Panc1 (cell line): ENCODE measurements around the gene SCG3. TPM values are rescaled to one million over a fixed set of nuclear protein-coding genes. Genes with fewer than 3 reads are reported as not detected.

Source experiments
- ATAC-seq: fragments of 200-7000 bp; cut with Tn5 transposase; 2 replicates; pipeline ENCODE4 v1.9.1; 2020; ENCODE audit warnings: mild to moderate bottlenecking, moderate library complexity
- BruUV-seq: library from RNA; stranded (reverse); fragments of 400-500 nt; replicated peaks from 2 replicates; lab custom pipeline; 2021; lab: Mats Ljungman, UMichigan
- CTCF ChIA-PET: fragments of 300-600 bp; sonication (Branson Sonifier 250); formaldehyde crosslinking; loops from one replicate; lab custom pipeline; 2022; ENCODE audit warnings: antibody characterized with exemption; lab: Charles Lee
- POLR2A ChIA-PET: fragments of 300-600 bp; sonication (Branson Sonifier 250); formaldehyde crosslinking; loops from one replicate; lab custom pipeline; 2022; ENCODE audit warnings: antibody characterized with exemption; lab: Charles Lee
- DNase-seq: peaks from one replicate; pipeline ENCODE4 v3.0.0-alpha.2; 2010; ENCODE audit warnings: low read depth, low spot score
- H3K27ac ChIP-seq: 2 replicates; pipeline ENCODE4 v1.5.1; 2011; ENCODE audit warnings: mild to moderate bottlenecking, low read length, inconsistent platforms
- H3K27me3 ChIP-seq: fragments of 200-500 bp; sonication (Bioruptor generic); 2 replicates; pipeline ENCODE4 v1.6.0; 2014; ENCODE audit warnings: low read length, inconsistent platforms; ENCODE audit not compliant: control insufficient read depth, insufficient read depth
- H3K36me3 ChIP-seq: fragments of 200-500 bp; sonication (Bioruptor generic); 2 replicates; pipeline ENCODE4 v1.5.1; 2014; ENCODE audit warnings: inconsistent platforms, mild to moderate bottlenecking, low read length, moderate library complexity; ENCODE audit not compliant: control insufficient read depth, insufficient read depth
- H3K4me1 ChIP-seq: 2 replicates; pipeline ENCODE4 v1.5.1; 2011; ENCODE audit warnings: inconsistent platforms, mild to moderate bottlenecking, low read length, moderate library complexity; ENCODE audit not compliant: control insufficient read depth, insufficient read depth
- H3K4me3 ChIP-seq, 2 experiments: 2 replicates each; pipeline ENCODE4 v1.5.1; 2011 to 2012; ENCODE audit warnings: low read depth in 2 of 2, low read length in 2 of 2, mild to moderate bottlenecking in 2 of 2, inconsistent platforms in 1 of 2, moderate library complexity in 1 of 2
- H3K9me3 ChIP-seq: fragments of 200-500 bp; sonication (Bioruptor generic); 2 replicates; pipeline ENCODE4 v1.5.1; 2014; ENCODE audit warnings: low read depth, mild to moderate bottlenecking, inconsistent platforms, low read length, moderate library complexity; ENCODE audit not compliant: control insufficient read depth, insufficient read depth
- POLR2AphosphoS5 ChIP-seq: IDR thresholded peaks from 2 replicates; pipeline ENCODE4 v1.6.1; 2012; ENCODE audit warnings: mild to moderate bottlenecking, low read depth, low read length, moderate library complexity
- REST ChIP-seq, 2 experiments: IDR thresholded peaks; 2 replicates each; pipeline ENCODE4 v1.6.1; 2011 to 2012; ENCODE audit warnings: low read depth in 2 of 2, control low read depth in 1 of 2, low read length in 1 of 2, mild to moderate bottlenecking in 1 of 2, moderate library complexity in 1 of 2; ENCODE audit not compliant: insufficient read depth in 1 of 2
- SIN3A ChIP-seq: IDR thresholded peaks from 2 replicates; pipeline ENCODE4 v1.6.1; 2012; ENCODE audit warnings: low read depth, mild to moderate bottlenecking, low read length, moderate library complexity, borderline replicate concordance; ENCODE audit not compliant: insufficient read depth
- TCF7L2 ChIP-seq: IDR thresholded peaks from 2 replicates; pipeline ENCODE4 v1.6.1; 2011; ENCODE audit warnings: mild to moderate bottlenecking, low read depth, low read length, inconsistent platforms
- in situ Hi-C: cut with HindIII; loops from 2 replicates; pipeline ENCODE4 v1.10.0; 2016; ENCODE audit warnings: low sequenced_read_pairs, low pct_unique_long_range_greater_than_20kb
- intact Hi-C: fragments of 100-400 bp; cut with micrococcal nuclease; formaldehyde crosslinking; loops from one replicate; pipeline ENCODE4 v1.10.0; 2022; ENCODE audit not compliant: unreplicated experiment
- total RNA-seq: library from RNA; stranded (reverse); gene quantifications from one replicate; pipeline ENCODE4 v1.2.1, GENCODE V29; 2021; ENCODE audit not compliant: unreplicated experiment
- TF ChIP-seq, protein P1 (sequence below): fragments of 450-650 bp; IDR thresholded peaks from 2 replicates; pipeline ENCODE4 v1.5.1; 2017; ENCODE audit warnings: mild to moderate bottlenecking

The SCG3 gene
- total RNA-seq, 1 experiment from 2014 or later: 0.62 TPM

- H3K27me3 ChIP-seq: peaks cover 13% of the 10 kb centered on the region
- H3K9me3 ChIP-seq: no peaks in the 10 kb centered on the region
- POLR2A ChIA-PET: no interaction called here
- intact Hi-C loops: no loop called here
- no peaks in the 10 kb centered on the region for H3K4me1 ChIP-seq
- TF ChIP-seq POLR2AphosphoS5 (no peak), REST (IDR thresholded peaks at IDR 0.05; ENCODE audit: insufficient read depth in 1 of 2, low read depth in 2 of 2, low read length in 1 of 2) (no peak), TCF7L2 (no peak), SIN3A (no peak)
- TF ChIP-seq, protein P1, sequence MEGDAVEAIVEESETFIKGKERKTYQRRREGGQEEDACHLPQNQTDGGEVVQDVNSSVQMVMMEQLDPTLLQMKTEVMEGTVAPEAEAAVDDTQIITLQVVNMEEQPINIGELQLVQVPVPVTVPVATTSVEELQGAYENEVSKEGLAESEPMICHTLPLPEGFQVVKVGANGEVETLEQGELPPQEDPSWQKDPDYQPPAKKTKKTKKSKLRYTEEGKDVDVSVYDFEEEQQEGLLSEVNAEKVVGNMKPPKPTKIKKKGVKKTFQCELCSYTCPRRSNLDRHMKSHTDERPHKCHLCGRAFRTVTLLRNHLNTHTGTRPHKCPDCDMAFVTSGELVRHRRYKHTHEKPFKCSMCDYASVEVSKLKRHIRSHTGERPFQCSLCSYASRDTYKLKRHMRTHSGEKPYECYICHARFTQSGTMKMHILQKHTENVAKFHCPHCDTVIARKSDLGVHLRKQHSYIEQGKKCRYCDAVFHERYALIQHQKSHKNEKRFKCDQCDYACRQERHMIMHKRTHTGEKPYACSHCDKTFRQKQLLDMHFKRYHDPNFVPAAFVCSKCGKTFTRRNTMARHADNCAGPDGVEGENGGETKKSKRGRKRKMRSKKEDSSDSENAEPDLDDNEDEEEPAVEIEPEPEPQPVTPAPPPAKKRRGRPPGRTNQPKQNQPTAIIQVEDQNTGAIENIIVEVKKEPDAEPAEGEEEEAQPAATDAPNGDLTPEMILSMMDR: no peak
- BruUV-seq: no TSS peak
- H3K4me3 ChIP-seq: no peak overlapping the region
- in situ Hi-C loops: no loop called here
- DNase-seq: no peak
- H3K36me3 ChIP-seq: no peaks in the 10 kb centered on the region
- CTCF ChIA-PET: no interaction called here
- ATAC-seq: no peak
- H3K27ac ChIP-seq: no peak overlapping the region
Measured at GRCh38 chr15:51669381-51669780, 11.9 kb upstream of the SCG3 start.

DNA sequence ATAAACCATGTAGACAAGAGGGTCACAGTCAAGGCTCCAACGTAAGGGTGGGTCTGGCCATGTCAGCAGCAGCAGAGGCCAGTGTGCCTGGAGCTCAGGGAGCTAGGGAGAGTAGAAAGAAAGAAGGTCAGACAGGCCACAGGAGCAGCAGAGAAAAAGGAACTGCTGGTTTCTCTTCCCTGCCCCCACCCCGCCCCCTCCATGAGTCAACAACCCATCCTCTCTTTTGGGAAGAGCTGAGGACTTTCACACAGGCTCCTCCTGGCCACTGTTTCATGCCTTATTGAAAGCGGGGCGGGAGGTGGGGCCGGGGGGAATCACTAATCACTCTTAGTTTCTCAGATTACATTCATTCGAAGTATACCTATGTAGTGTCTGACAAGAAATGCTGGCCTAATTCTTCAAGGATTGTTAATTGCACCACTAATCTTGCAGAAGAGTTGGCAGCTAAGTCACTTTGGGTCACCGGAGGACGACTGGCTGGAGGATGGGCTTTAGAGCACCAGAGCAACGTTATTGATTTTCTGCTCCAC lies 9.1 kb upstream of the SCG3 start:
- no TSS peak for BruUV-seq
- no peaks in the 10 kb centered on the region for H3K4me1 ChIP-seq
- H3K36me3 ChIP-seq: no peaks in the 10 kb centered on the region
- in situ Hi-C loops: no loop called here
- no peak overlapping the region for H3K27ac ChIP-seq
- intact Hi-C loops: no loop called here
- no peaks in the 10 kb centered on the region for H3K9me3 ChIP-seq
- POLR2A ChIA-PET: interaction anchor here (0.6 kb wide), 1 partner anchor 181 kb away, joined by 5 read pairs; no protein-coding TSS in a partner anchor
- H3K27me3 ChIP-seq: peaks cover 15% of the 10 kb centered on the region
- CTCF ChIA-PET: no interaction called here
- no peak overlapping the region for H3K4me3 ChIP-seq
- ATAC-seq: no peak
- DNase-seq: no peak
- no peak for TF ChIP-seq REST (IDR thresholded peaks at IDR 0.05; ENCODE audit: insufficient read depth in 1 of 2, low read depth in 2 of 2, low read length in 1 of 2)
